ENCODE data around the gene STON2.

Gene STON2

DNA sequence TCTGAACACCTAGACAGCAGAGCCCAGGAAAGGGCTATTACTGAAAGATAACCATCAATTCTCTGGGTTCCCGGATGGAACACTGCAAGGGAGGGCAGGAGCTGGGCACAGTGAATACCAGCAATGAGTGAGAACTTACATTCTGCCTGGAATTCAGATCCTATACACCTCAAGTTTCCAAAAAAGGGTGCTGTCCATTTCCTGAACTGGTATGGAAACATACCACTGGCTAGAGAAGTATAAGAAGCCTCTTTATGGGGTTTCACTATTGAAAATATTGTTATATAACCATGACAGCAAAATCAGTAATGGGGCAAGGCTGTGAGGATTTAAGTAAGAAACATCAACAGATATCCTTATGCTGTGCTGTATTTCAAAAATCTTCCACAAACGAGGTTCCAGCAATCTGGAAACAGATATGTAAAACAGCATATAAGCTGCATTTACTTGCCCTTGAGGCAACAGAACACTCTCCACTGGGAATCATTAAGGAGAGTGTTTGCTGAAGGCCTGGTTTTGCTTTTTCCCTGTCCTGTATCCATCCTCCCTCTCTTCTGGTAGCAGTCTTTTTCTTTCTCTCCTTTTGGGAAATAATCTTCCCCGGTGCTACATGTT lies 126.1 kb downstream of the STON2 start:
- in situ Hi-C loops (cut with MboI; ENCODE audit: low pct_unique_long_range_greater_than_20kb, low sequenced_read_pairs, unreplicated experiment) = no loop called here
- TF ChIP-seq, protein P1, sequence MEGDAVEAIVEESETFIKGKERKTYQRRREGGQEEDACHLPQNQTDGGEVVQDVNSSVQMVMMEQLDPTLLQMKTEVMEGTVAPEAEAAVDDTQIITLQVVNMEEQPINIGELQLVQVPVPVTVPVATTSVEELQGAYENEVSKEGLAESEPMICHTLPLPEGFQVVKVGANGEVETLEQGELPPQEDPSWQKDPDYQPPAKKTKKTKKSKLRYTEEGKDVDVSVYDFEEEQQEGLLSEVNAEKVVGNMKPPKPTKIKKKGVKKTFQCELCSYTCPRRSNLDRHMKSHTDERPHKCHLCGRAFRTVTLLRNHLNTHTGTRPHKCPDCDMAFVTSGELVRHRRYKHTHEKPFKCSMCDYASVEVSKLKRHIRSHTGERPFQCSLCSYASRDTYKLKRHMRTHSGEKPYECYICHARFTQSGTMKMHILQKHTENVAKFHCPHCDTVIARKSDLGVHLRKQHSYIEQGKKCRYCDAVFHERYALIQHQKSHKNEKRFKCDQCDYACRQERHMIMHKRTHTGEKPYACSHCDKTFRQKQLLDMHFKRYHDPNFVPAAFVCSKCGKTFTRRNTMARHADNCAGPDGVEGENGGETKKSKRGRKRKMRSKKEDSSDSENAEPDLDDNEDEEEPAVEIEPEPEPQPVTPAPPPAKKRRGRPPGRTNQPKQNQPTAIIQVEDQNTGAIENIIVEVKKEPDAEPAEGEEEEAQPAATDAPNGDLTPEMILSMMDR (IDR thresholded peaks at IDR 0.05; ENCODE audit: extremely low read depth, insufficient read depth, missing control alignments) = no peak

DNA sequence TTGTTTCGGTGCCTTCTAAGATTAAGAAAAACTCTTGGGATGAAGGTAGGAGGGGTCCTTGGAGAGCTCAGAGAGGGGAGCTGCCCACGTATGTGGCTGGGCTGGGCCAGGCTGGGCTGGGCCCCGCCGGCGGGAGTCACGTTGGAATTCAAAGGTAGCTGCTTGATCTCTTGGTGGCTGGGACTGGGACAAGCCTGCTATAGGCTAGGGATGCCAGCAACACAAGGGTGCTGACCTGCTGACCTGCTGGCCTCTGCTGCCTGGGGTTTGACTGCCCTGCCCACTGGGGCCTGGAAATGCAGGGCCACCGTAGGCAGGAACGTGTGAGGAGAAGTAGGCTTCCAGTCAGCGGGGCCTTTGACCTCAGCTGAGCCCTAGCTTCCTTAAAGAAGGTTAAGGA lies 126.6 kb downstream of the STON2 start:
- TF ChIP-seq, protein P1 (IDR thresholded peaks at IDR 0.05; ENCODE audit: extremely low read depth, insufficient read depth, missing control alignments) = no peak
- DNase-seq (ENCODE audit: low spot score) = no peak
- in situ Hi-C loops (cut with MboI; ENCODE audit: low pct_unique_long_range_greater_than_20kb, low sequenced_read_pairs, unreplicated experiment) = no loop called here

More for the DNA sequence above, 126.1 kb downstream of the STON2 start:
- DNase-seq (ENCODE audit: low spot score) = no peak

- TF ChIP-seq, protein P1 (IDR thresholded peaks at IDR 0.05; ENCODE audit: extremely low read depth, insufficient read depth, missing control alignments) = no peak
- in situ Hi-C loops (cut with MboI; ENCODE audit: low pct_unique_long_range_greater_than_20kb, low sequenced_read_pairs, unreplicated experiment) = no loop called here
- no peak for DNase-seq (ENCODE audit: low spot score)
These were observed 127.8 kb downstream of the STON2 start for GRCh38 chr14:81272317-81272716.

GRCh38 chr14:81269979-81270375 lies 130.1 kb downstream of the STON2 start:
- TF ChIP-seq, protein P1 (IDR thresholded peaks at IDR 0.05; ENCODE audit: extremely low read depth, insufficient read depth, missing control alignments) = no peak
- no peak for DNase-seq (ENCODE audit: low spot score)
- in situ Hi-C loops (cut with MboI; ENCODE audit: low pct_unique_long_range_greater_than_20kb, low sequenced_read_pairs, unreplicated experiment) = loop anchor here (10.0 kb wide), 1 partner anchor 195 kb away; no protein-coding TSS in a partner anchor

GRCh38 chr14:81269100-81269978 lies 130.8 kb downstream of the STON2 start:
- in situ Hi-C loops (cut with MboI; ENCODE audit: low pct_unique_long_range_greater_than_20kb, low sequenced_read_pairs, unreplicated experiment) = loop anchor here (10.0 kb wide), 1 partner anchor 195 kb away; no protein-coding TSS in a partner anchor
- DNase-seq (ENCODE audit: low spot score) = peak; percentile 78
- TF ChIP-seq, protein P1 (IDR thresholded peaks at IDR 0.05; ENCODE audit: extremely low read depth, insufficient read depth, missing control alignments) = peak; percentile 70

GRCh38 chr14:81268016-81268416 lies 132.1 kb downstream of the STON2 start:
- in situ Hi-C loops (cut with MboI; ENCODE audit: low pct_unique_long_range_greater_than_20kb, low sequenced_read_pairs, unreplicated experiment) = loop anchor here (10.0 kb wide), 1 partner anchor 197 kb away; no protein-coding TSS in a partner anchor
- TF ChIP-seq, protein P1 (IDR thresholded peaks at IDR 0.05; ENCODE audit: extremely low read depth, insufficient read depth, missing control alignments) = no peak
- DNase-seq (ENCODE audit: low spot score) = no peak

Measured in GM13977 (cell line).